Stimulated activated CD4-positive, alpha-beta T cell treated with anti-CD3 and anti-CD28 coated beads, Interleukin-1b, Interleukin-23, amount 100 ng/mL, for 24 hours (primary cell): ENCODE measurements around the gene RB1.

Experiments
- DNase-seq, 4 experiments: peaks; one replicate each; pipeline ENCODE4 v3.0.0-alpha.2; 2020; ENCODE audit warnings: low read depth in 4 of 4, low spot score in 1 of 4

Gene RB1

DNA sequence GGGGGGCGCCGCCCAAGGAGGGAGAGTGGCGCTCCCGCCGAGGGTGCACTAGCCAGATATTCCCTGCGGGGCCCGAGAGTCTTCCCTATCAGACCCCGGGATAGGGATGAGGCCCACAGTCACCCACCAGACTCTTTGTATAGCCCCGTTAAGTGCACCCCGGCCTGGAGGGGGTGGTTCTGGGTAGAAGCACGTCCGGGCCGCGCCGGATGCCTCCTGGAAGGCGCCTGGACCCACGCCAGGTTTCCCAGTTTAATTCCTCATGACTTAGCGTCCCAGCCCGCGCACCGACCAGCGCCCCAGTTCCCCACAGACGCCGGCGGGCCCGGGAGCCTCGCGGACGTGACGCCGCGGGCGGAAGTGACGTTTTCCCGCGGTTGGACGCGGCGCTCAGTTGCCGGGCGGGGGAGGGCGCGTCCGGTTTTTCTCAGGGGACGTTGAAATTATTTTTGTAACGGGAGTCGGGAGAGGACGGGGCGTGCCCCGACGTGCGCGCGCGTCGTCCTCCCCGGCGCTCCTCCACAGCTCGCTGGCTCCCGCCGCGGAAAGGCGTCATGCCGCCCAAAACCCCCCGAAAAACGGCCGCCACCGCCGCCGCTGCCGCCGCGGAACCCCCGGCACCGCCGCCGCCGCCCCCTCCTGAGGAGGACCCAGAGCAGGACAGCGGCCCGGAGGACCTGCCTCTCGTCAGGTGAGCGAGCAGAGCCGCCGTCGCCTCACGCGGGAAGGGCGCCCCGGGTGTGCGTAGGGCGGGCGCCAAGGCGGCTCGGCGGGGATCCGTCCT lies at the start of gene RB1:
Gene RB1, plus strand, starts transcription at position 393 of the 784 bp plus-strand sequence. Its CDS starts 162 bp downstream, at position 555.
- peak; percentile 75 to 86 (median 82) for DNase-seq

DNA sequence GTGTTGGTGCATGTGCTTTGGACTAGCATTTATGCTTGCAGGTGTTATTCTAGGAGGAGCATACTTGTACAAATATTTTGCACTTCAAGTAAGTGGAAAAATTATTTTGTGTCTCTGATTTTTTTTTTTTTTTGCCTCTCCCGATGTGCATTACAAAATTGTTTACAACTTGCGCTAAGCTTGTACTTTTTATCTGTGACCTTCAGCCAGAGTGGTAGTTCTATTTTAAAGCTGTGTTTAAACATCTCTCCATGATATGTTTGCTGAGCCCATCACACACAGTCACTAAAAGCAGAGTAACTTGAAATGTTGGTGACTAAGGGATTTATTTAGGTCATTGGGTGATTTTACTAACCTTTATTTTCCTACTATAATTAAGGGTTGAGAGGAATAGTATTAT lies 49.7 kb upstream of the RB1 start:
- no peak for DNase-seq

DNA sequence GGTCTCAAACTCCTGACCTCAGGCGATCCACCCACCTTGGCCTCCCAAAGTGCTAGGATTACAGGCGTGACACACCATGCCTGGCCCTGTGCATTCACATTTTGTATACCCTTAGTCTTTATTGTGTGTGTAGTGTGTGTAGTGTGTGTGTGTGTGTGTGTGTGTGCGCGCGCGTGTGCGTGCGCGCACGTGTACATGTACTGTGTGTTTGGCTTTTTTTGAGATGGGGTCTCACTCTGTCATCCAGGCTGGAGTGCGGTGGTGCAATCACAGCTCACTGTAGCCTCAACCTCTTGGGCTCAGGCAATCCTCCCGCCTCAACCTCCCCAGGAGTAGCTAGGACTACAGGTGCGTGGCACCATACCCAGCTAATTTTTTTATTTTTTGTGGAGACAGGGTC lies 48.5 kb upstream of the RB1 start:
- DNase-seq: no peak

DNA sequence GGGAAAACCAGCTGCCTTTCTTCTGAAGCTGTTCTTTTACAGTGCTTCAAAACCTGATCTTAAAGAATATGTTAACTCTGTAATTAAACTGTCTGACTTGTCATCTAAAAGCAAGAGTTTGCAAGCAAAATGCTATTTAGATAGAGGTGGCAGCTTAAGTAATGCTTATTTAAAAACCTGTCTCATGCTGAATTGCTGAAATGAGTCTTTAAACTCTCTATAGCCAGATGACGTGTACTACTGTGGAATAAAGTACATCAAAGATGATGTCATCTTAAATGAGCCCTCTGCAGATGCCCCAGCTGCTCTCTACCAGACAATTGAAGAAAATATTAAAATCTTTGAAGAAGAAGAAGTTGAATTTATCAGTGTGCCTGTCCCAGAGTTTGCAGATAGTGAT lies 47.6 kb upstream of the RB1 start:
- no peak for DNase-seq

DNA sequence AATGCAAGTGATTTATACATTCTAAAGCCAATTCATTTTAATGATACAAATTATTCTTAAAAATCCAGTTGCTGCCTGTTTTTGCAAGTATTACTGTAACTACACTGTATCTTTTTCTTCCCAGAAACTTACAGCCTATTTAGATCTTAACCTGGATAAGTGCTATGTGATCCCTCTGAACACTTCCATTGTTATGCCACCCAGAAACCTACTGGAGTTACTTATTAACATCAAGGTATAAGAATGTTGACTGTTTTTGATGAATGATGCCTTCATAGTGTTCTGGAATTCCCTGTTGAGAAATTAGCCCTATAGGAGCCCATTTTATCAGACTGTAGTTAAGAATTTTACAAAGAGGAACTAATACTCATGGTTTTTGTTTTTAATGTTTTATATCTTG lies 45.5 kb upstream of the RB1 start:
- DNase-seq: no peak

DNA sequence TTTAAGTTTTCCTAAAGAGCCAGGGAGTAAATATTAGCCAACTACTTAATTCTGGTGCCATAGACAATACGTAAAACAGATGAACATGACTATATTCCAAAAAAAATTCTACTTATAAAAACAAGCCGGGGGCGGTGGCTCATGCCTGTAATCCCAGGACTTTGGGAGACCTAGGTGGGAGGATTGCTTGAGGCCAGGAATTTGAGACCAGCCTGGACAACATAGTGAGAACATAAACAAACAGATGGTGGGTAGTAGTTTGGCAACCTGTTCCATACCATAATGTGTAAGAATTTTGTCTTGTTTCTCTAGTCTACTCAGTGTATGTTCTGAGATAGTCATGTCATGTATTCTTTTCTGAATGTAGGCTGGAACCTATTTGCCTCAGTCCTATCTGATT lies 45.1 kb upstream of the RB1 start:
- no peak for DNase-seq

DNA sequence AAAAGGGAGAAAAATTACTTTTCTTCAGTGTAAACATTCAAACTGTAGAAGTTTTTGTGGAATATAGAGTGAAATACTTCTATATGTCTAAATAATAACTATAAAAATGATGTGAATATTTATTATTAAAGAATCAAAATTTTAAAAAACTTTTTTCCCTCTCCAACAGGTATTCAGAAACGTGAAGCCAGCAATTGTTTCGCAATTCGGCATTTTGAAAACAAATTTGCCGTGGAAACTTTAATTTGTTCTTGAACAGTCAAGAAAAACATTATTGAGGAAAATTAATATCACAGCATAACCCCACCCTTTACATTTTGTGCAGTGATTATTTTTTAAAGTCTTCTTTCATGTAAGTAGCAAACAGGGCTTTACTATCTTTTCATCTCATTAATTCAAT lies 42.6 kb upstream of the RB1 start:
- no peak for DNase-seq

DNA sequence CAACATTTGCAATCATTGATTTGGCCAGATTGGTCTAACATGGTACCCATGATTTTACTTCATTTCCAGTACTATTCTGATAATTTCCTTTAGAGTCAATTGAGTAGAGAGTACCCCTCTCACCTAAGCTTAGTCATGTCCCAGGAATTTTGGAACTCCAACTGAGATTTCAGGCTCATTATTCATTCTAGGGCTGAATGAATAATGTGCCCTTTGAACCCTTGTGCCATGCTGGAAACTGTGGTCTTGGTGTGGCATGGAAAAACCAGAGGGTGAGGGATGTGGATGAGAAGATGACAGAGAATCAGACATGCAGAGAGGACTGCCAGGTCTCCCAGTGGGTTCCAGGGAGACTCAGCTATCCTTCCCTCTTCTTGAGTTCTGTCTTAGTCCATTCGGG lies 40.4 kb upstream of the RB1 start:
- DNase-seq: no peak

DNA sequence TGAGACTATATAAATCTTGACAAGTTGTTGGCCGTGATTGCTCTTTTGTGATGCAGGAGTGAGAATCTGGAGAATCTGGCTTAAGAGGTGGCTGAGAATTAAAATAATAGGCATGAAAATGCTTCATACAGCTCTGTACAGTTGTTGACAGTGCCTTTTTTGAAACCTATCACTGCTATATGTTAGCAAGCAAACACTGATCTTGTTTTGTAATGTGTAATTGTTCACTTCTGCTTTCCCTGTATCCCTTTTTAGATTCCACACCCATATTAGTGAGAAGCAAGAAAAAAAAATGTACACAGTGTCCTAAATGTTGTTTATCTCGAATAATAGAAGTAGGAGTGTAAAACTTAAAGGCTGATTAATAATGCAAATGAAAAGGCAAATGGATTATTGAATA lies 39.5 kb upstream of the RB1 start:
- DNase-seq: no peak

DNA sequence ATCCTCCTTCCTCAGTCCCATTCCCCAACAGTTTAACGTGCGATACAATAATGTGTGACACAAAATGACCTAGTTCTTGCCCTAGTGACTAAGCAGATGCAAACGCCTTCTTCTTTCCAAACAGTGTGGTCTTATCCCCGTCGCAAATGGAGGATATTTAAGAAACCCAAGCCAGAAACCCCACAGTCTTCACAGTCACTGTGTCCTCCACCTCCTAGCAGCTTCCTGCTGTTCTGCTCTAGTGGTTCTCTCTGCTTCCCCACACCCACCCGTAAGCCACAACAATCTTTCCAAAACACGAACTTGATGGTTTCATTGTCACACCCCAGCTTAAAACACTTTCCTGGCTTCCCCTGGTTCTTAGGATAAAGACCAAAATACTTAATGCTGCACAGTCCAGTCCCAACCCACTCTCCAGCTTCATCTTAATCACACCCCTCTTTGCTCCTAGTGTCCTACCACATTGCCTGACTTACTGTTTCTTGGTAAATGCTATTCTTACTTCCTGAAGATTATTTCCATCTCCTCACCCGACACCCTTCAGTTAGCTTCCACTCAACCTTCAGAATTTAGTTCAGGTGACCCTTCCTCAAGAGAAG lies 38.2 kb upstream of the RB1 start:
- no peak for DNase-seq

DNA sequence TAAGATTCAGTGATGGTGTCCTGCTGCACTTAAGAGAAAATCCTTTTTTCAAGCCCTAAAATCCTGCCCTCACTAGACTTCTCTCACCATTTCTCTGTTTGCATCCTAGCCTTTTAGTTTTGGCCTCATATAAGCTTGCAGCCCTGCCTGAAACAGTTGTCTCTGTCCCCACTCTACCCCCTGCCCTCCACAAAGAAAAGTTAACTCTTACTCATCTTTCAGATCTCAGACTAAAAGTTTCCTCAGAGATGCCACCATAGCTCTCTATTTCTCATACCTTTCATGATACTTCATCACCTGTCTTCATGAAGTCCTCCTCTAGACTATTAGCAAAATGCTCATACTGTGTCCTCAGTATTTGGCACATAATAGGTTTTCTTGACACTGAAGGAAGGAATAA lies 37.4 kb upstream of the RB1 start:
- DNase-seq: no peak

DNA sequence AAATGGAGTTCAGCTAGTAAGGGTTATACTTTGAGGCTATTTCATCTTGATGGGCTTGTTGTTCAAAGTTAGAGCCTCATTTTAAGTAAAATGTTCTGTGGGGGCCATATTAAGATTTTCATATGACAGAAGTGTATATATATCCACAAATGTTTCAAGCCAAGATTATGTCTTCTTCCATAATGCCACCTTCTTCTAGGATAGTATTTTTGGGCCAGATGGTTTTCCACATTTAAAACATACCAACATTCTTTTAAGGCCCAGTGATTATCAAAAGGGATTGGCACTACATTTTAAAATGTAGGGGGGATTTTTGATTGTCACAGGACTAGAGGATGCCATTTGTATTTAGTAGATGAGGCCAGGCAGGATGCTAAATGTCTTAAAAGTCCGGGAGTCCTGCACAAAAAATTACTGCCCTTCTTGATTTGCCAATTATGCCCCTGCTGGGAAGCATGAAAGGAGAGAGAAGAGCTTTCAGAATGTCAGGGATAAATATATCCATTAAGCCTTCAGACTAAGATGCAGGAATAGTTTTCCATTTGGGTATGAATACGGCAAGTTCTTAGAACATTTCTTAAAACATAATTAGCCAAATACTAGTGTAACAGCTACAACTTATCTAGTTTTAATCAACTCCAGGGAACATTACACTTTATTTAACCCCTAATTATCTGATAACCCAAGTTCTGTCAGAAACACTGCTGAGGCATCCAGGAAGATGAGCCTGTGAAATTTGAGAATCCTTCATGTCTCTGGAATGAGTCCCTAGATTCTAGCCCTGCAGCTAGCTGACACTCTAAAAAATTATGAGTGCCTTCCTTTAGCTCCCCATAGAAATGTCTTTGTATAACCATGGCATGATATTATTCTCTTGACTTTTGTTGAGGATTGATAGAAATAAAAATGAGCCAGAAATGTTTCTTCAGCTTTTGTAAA lies 36.6 kb upstream of the RB1 start:
- DNase-seq: no peak

DNA sequence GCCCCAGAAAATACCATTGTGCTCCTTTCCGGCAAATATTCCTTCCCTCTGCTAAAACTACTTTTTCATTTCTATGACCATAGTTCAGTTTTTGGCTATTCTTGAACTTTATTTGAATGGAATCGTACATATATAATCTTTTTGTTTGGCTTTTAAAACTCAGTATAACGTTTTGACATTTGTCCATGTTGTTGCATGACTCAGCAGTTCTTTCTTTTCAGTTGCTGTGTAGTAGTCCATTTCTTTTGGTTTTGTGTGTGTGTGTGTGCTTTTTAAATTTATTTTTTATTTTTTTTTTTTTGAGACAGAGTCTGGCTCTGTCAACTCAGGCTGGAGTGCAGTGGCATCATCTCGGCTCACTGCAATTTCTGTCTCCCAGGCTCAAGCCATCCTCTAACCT lies 35.5 kb upstream of the RB1 start:
- no peak for DNase-seq

DNA sequence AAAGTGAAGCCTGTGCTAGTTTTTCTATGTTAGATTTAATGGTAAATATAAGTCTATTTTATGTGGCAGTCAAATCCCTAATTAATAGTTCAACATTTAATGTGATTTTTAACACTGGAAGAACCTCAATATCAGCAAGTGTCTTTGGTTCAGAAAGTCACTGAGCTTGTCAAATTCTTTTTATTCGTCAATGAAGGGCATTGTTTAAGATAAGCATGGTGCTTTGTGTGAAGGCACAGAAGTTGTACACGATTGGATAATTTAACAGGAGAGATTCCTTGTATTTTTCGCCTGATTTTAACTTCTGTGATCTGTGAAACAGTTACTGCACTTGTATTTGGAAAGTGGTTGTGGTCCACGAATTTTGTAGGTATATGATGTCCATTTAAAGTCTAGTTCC lies 30.2 kb upstream of the RB1 start:
- DNase-seq: no peak

DNA sequence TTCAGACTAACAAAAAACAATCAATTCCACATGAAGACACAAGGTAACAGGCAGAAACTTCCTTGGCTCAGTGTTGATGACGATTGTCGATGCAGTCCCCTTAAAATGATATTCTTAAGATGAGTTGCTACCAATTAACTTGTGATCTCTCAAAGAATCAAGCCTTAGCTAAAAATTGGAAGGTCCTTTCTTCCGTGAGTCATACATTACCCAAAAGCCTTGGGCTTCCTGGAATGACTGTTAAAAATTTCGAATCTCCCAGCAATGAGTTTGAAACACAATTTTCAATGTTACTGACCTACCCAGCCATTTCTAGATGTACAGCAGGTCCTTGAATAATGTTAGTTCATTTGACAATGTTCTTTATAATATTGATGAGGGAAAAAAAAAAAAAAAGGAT lies 28.0 kb upstream of the RB1 start:
- DNase-seq: no peak

DNA sequence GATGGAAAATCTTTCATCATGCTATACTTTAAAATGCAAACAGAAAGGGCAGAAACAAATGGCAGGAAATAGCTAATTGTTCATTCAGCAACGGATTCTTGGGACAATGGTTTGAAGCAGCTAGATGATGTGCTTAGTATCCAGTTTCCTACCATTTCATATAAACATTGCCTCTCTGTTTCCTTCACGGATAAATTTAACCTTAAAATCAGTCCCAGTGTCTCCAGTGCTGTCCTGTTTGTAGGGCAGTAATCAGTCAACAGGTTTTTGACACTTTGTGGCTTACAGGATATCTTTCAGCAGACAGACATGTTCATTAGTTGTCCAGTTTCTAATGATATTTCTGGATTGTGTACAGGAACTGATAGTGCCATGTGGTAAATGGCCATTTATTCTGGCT lies 24.7 kb upstream of the RB1 start:
- DNase-seq: no peak

DNA sequence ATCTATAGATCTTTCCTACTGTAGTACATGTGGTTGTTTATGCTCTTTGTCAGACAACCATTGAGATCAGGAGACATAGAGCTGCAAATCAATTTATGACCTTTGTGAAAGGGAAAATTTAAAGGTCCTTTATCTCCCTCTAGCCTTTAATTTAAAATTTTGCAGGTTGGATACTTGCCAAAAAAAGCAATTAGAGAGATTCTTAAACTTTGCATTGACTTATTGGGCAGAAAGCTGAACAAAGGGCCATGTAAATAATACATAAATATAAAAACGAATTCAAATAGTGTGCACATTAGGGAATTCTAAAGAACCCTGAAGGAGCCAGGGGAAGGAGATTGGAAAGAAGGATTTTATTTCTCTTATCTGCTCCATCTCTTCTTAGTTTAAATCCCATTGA lies 22.0 kb upstream of the RB1 start:
- DNase-seq: no peak

DNA sequence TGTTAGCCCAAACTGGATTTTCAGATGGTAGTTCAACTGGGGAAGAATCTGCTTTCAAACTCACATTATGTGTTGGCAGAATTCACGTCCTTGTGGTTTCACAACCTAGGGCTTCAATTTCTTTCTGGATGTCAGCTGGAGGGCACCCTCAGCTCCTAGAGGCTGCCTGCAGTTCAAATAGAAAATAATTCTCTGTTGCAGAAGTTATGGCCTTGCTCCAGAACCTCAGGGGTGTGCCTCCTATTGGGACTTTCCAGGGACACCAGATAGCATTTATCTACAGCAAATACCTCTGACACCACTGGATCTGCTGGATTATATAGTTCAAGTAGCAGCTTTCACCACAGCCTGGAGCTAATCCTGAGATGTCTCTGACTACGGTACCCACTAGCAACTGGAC lies 11.8 kb upstream of the RB1 start:
- DNase-seq: no peak

DNA sequence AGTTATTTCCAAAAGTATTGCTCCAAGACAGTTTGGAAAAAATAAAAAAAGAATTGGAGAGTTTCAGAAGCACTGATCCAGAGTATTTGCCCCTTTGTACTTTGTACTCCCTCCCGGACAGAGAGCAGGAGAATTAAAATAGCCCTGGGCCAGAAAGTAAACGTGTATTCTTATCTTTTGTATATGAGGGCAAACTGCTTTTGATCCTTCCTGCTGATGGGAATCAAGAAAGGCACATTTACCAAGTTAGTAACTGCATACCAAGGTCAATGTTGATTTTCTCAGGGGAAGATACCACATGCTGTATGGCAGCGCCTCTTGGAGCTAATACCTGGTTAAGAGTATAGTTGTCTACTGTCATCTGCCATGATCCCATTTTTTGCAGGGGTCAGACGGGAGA lies 10.9 kb upstream of the RB1 start:
- no peak for DNase-seq

DNA sequence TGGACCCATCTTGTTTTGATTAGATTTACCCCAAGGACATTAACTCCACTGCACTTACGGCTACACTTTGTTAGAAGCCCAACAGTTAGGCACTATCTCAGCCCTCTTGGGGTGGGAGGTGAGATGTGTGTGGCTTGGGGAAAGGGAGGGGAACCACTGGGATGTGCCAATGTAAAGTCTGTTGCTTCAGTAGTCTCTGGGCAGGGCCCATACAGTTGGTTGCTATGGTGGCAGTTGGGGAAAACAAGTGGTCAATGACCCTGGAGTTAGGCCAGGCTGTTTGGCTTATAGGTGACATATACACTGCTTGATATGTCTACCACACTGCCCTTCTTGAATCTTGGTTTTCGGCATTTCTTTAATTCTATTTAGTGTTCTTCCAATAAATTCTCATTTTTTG lies 8.9 kb upstream of the RB1 start:
- no peak for DNase-seq

DNA sequence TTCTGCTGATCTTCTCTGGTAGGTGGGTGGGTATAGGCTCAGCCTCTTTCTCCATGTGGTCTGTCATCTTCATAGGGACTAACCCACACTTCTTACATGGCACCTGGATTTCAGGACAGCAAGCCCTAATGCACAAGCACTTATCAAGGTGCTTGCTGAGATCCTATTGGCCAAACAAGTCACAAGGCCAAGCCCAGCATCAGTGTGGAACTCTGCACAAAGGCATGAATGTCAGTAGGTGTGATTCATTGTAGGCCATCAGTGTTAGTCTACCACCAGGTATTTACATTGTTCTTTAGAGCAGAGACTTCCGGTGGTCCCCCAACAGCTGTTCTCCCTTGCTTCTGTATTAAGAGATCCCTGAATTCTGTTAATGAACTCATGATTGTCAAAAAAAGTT lies 8.3 kb upstream of the RB1 start:
- no peak for DNase-seq

DNA sequence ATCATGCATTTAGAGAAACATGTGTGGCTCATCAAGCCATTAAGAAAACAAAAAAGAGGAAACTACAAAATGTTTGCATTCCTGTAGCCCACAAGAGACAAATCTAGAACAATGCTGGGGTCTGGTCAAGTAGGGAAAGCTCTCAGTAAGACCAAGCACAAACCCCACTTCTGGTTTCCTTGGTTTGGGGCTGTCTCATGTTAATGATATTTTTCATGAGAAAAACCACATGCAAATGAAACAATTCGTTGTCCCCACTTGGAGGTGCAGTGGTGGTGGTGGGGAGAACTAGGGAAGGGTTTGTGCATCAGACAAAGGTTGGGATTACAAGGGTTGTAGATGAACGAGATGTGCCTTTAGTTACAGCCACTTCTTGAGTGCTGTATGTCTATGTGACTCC lies 7.0 kb upstream of the RB1 start:
- DNase-seq: no peak
